ENCODE data around the gene GRWD1.

GRCh38 chr19:48445606-48446481, at the start of gene GRWD1:
- TF ChIP-seq POLR2A (IDR thresholded peaks at IDR 0.05) (peak; percentile 49 to 79), CTCF (IDR thresholded peaks at IDR 0.05 in 4 of 5, conservative IDR thresholded peaks at IDR 0.05 in 1 of 5) (no peak)

Data from gastrocnemius medialis (tissue), 4 donors.